GM19397 (cell line): ENCODE measurements around the gene SRI.

ENCODE experiments used
- ATAC-seq: cut with Tn5 transposase; IDR thresholded peaks from one replicate; pipeline ENCODE4 v1.9.1; 2021; ENCODE audit warnings: mild to moderate bottlenecking, moderate library complexity; ENCODE audit not compliant: unreplicated experiment

The SRI gene

DNA sequence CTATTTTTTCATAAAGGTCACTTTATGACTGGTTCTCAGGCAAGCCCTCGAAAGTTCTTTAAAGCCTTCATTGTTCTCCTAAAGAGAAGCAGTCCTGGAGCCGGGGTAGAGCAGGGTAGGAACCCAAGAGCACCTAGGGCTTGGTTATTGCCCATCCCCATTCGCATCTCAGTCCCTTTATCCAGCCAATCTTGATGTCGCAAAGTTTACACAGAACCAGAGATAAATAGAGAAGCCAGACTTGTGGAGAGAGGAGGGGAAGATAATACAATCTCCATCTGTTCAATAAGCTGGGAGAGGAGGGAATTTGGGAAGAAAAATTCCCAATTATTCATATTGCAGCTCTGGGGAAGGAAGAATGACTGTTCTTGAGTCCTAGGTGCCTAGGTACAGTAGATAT is 6.4 kb upstream of the SRI start:
- no peak for ATAC-seq

DNA sequence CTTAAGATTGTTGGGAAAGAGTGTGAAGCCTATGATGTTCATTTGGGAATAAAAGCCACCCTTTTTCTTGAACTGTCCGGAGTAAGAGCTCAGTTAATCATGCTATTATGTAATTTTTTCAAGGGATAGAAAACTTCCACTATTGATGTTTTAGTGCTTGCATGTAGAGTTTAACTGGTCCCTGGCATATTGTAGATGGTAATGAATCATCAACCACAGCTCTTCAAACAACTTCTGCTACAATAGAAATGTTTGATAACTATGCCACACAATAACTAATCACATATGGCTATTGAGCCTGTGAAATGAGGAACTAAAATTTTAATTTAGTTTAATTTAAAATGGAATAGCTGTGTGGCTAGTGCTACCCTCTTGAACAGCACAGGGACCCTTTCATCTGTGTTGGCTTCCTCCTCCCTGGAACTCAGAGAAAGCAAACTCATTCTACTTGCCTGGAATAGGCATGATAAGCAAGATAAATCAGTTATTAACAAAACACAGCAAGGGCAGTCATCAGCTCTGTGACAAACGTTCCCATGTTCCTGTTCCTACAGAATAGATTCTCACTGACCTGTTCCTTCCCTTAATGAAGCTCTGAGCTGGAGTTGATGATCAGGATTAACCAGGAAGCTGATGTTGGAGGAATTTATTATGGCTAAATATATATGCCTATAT is 4.9 kb upstream of the SRI start:
- ATAC-seq = no peak

DNA sequence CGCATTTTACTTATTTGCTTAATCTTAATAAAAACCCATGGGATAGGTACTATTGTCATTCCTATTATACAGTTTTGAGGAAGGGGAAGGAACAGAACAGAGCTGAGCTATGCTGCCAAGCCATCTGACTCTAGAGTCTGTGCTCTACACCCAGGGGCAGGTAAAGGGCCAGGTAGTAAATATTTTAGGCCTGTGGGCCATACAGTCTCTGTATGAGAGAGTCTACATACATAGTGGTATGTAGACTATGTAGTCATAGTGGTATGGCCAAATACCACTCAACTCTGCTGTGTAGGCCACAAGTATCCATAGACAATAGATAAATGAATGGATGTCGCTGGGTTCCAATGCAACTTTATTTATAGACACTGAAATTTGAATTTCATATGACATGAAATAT is 3.4 kb upstream of the SRI start:
- ATAC-seq = no peak

DNA sequence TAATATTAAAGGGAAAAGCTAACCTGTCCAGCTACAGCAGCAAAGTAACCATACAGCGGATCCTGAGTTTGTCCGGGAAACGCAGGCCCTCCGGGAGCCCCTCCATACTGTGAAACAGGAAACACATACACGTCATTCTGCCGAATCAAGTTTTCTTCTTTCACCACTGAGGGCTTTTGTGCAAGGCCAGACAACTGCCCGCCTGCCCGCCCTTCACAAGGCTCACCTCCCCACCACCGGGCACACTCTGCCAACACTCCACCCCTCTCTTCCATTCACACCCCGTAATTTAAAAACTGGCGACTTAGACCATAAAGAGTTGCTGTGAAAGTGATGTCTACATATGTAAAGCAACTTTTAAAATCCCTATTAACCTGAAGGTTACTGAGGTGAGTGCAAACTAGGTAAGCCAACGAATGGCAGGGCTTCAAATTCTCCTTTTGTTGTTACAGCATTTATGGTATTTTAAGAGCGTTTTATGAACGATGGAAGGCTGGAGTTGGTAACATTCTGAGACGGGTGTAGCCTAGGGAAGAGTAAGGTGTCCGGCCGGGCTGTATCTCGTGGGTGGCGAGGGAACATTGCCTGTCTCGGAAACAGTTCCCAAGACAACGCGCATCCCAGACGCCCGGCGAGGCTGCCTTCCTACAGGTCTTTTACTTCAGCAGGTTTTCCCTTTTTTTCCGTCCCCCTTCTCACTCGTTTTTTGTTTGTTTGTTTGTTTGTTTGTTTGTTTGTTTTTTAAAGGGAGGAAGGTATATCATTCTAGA is 817 bp downstream of the SRI start:
- peak; percentile 27 for ATAC-seq

DNA sequence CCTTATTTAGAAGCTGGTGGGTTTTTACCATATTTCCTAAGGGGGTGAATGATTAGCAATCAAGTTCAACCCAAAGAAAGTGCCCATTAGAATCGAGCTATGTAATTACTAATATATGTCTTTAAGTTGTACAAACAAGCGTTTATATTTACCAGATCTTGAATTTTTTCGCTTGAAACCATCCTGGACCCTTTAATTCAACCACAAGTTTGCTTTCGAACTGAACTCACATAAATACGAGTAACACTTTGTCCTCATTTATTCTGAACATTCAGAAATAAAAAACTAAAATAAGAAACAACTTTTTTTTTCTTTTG is 1.5 kb downstream of the SRI start:
- ATAC-seq = no peak

DNA sequence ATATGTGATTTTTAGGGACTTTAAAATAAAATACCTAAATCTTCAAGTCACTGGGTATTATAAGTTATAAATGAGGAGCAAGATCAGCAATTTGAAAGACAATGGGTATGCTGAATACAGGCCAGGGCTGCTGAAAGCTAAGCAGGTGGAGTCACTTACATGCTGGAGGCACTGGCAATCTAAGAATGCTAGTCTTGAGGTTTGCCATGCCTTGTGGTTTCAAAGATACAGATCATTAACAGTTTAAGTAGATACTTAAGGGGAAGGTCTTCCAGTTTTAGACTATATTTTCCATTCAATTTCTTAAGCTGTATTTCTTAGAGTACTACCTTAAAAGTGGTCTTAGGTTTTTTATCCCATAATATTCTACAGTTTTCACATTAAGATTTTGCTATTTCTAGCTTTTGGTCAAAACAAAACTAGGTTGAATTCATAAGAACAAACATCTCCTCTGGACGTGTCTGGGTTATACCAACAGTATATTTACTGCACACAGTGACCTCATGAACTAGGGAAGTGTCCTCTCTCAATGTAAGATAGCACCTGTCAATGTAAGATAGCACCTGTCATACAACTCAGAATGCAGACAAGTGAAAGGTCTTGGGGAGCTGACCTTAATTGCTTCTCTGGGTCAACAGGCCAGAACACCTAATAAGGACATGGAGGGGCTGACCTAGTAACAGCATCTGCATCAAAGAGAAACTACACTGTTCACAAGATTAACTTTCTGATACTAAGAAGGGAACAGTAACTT is 2.0 kb downstream of the SRI start:
- ATAC-seq = peak; percentile 68

DNA sequence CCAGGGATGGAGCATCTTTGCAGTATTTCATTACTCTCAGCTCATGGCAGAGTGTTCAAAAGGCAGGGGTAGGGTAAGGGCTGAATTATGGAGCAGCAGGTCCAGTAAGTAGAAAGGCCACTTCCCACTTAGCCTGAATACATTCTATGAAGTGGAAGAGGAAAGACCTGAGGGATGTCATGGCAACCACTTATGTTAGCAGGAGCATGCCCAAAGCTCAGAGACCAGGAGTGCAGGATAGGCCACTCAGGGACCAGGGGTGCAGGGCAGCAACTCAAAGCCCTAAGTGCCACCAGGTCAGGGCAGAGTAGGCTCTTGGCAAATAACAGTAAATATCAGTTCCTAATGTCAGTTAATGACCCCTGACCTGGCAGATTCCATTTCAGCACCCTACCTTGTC is 3.6 kb downstream of the SRI start:
- ATAC-seq = no peak

DNA sequence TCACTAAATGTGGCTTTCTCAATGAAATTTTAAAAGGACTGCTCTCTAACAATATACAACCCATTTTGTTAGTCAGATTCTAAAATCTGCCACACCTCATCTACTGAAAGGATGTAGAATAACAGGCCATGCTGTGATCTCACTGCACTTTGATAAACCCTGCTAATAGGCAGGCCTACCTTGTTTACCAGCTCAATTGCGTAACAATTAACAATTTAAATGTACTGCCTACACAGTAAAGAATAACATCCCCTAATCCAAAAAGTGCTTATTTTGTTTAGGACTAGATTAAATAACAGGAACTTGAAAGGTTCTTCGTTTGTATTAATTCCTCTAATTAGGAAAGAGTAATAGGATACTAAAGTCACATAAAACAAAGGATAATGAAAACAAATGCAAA is 4.5 kb downstream of the SRI start:
- ATAC-seq = no peak

DNA sequence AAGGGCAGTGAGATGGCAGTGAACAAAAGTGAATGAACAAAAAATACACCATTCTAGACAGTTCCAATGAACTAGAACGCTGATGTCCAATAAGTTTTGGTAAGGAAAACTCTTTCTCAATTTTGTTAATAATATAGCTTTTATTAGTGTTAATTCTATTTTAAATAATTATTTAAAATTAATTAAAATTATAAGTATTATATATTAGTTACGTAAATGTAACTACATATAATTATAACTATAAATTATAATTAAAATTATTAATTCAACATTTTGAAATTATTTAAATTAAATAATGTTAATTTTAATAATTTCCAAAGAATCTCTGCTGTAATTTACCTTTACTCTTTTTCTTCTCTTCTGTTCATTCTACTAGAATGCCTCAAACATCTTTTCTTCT is 5.4 kb downstream of the SRI start:
- ATAC-seq = no peak

DNA sequence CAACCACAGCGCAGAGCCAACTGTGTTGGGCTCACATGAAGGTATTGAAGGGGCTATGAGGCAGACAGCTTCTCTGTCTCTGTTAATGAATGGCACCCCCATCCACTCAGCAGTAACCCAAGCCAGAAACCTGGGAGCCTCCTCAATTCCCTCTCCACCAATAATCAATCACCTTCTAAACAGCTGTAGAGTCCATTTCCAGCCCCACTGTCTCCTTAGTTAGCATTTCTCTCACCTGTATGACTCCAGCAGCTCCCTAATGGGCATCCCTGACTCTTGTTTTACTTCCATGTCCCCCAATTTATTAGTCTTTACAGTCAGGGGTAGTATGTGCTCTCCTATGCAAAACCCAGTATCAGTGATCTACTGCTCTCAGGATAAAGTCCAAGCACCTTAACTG is 6.9 kb downstream of the SRI start:
- ATAC-seq = no peak

DNA sequence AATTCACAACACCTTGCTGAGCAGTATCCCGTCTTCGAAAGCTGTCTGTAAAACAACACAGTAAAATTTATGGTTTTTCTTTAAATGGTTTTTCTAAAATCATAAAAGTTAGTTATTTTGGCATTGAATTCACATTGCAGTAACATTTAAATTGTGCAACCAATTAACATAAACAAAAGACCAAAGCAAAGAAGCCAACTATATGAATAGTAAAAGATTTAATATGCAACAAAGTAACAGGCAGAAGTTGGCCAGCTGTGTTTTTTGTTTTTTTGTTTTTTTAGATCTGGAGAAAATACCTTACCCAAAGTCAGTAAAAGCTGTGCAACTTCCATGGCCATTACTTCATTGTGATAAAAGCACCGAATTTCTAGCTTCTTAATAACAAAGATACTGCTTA is 11.3 kb downstream of the SRI start:
- ATAC-seq = no peak

DNA sequence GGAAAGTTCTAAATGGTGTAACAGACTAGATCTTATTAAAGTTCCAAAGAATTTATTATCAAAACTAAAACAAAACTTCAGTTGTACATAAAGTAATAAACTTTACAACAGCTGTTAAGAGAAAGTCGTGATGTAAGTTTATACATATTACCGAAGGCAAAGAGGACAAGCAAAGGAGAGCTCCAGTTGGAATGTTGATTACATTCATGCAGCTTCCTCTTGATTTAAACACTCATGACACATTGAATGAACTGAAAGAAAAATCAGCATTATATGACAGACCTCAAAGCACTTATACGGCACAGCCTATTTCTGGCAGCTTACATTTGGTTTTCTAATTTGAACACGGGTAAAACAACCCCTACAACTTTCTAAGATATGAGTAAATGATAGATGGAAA is 13.6 kb downstream of the SRI start:
- ATAC-seq = no peak

DNA sequence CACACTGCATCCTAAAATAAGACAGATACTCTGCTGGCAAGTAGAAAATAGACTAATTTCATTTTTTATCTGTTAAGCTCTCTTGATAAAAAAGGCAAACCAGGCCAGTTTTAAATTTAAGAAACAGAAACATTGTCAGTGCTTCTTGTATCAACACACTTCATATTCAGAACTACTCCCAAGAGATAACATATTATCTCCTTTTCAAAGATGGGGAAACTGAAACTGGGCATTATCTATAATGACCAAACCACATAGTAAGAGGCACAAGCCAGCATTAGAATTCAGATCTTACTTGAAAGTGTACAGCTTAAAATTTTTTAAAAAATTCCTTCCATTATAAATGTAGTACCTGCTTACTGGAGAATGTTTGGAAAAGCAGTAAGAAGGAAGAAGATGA is 14.7 kb downstream of the SRI start:
- ATAC-seq = no peak

DNA sequence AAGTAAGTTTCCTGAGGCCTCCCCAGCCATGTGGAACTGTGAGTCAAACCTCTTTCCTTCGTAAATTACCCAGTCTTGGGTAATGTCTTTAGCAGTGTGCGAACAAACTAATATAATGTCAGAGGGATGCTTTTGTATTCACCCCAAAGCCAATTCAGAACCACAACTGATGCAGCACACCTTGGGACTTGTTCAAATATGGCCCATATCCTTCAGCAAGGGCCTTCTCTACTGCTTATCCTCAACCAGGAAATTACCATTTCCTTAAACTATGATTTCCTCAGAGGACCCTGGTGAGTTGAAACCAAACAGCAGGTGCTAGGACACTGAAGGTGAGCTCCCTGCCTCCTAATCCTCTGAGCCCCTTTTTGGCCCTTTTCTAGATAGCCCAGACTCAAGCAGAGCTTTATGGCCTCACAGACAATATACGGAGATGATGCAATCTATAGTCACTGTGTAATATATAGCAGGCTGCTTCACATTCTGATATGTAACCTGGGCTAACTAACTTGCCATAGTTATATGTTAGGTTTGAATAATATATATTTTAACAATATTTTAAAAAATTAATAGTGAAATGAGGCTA is 15.2 kb downstream of the SRI start:
- ATAC-seq = no peak

DNA sequence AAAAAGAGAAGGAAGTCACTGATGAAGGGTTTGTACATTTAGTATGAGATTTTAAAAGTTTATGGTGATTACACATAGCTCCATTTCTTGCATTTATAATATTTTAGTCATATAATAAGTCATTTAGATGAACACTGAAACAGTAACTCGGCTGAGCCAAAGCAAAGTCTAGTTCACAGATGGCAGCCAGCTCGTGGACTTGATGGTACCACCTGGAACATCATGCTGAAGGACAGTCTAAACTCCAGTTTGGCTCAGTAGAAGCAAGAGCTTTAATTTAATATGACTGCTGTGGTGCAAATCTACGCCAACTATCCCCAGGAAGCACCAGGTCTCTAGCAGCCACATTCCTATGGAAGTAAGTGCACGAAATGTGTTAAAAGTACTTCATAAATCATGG is 16.4 kb downstream of the SRI start:
- ATAC-seq = no peak

DNA sequence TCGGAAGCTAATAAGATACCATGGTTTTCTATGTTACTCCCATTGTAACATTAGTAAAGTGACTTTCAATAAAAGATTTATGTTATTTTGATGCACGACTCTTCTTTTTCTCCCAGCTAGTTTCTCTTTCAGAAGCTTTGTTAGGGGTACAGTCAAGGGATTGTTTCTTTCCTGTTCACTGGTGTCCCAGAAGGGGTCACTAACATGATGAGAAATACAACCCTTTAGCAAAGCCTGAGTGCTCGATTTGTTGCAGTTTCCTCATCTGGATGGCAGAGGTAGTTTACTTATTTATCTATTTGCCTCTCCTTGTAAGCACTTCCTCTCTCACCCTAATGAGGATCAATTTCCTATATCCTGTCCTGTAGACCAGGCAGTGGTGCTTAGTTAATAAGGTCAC is 17.0 kb downstream of the SRI start:
- no peak for ATAC-seq

DNA sequence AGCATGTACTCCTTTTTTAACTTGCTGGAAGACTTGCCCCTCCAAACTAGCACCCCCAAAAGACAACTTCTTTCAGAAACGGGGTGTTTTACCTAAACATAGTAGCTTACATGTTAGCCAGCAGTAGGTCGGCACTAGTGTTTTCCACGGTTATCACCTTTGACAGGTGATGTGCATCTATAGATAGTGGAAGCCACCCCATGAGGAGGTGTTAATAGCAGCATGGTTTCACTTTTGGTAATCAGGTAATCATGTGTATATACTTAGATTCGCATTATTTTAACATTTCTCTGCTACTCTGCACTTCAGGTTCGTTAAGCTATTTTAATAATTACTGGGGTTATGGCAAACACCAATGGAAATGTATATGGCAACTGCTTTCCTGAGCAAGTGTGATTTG is 17.6 kb downstream of the SRI start:
- ATAC-seq = no peak

DNA sequence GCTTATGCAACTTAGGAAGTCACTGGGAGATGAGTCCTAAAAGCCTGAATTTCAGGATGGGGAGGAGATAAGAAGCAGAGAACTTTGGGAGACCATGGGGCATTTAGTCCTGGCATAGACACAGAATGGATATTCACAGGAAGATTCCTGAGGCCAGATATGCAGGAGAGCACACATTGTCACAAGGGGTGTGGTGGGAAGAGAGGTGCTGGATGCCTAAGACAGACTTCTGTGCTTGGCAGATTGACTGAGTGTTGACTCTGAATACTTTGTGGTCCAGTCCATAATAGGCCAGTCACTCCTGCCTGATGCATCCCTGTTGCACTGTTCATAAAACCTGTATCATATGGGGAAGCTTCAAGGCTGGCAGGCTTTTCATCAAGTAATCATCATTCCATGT is 18.5 kb downstream of the SRI start:
- no peak for ATAC-seq

DNA sequence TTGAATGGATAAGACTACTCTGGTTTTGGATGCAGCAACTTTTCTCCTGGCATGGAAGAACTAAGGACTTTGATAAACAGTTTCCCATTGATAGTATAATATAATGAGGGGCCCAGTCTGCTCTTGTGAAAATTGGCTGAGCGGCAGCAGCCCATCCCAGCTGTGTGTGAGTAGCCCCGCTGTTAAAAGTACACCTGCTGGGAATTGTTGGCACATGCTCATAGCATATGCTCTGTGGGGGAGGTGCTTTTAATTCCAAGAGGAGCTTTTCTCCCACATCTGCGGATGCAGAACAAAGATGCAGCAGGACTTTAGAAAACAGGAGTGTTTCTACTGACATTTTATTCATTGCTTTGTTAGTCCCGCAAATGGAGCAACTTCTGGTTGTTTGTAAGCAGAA is 19.0 kb downstream of the SRI start:
- no peak for ATAC-seq

DNA sequence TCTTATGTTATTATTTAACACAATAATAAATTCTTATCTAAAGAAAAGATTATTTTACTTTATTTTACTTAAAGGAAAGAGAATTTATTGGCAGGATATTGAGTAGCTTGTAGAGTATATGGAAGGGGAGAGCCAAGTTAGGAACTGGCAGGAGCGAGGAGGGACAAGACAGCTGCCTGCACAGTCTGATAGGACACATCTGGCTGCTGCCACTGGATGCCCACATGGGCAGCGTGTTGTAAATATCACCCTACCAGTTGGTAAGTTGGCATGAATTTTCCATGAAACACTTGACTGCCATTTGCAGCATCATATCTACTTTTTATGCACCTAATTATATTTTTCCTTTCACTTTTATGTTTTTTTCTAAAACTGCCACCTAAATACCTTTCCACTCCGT is 19.6 kb downstream of the SRI start:
- no peak for ATAC-seq

DNA sequence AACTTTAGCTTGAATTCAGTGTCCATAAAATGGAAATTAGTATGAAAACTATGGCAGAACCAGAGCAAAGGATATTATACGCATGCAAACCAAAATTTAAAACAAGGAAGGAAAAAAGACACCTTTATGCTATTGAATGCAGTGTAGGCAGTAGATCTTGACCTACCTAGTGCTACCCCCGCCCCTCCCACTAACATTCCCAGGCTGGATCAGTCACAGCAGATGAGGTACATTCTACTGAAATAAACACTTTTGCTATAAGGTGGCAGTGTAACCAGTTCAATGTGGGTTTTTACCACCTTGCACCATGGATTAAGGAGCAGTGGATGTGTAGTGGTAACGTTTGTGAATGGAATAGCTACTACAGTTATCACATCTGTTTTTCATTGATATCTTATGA is 27.9 kb downstream of the SRI start:
- no peak for ATAC-seq

DNA sequence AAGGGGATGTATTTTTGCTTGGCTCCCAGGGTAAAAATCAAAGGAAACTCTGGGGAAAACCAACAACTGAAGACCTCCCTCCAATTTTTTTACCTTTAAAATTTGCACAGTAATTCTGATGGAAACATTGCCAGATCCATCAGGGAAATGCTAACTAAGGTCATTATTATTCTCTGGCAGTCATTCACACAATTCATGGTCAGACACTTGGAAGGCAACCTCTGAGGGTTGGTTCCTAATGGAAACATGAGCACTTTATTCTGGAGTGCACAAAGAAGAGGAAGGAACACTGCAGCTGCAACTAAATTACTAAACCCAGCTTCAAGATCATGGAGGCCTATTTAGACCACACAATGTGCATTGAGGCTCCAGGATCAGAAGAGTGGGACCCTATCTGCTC is 34.2 kb downstream of the SRI start:
- ATAC-seq = no peak
